GM19395 (cell line): Measurements from ENCODE around the gene ADAP1.

Experiments used
- ATAC-seq: cut with Tn5 transposase; IDR thresholded peaks from one replicate; pipeline ENCODE4 v1.9.1; 2021; ENCODE audit warnings: mild to moderate bottlenecking, moderate library complexity; ENCODE audit not compliant: unreplicated experiment

The ADAP1 gene

DNA sequence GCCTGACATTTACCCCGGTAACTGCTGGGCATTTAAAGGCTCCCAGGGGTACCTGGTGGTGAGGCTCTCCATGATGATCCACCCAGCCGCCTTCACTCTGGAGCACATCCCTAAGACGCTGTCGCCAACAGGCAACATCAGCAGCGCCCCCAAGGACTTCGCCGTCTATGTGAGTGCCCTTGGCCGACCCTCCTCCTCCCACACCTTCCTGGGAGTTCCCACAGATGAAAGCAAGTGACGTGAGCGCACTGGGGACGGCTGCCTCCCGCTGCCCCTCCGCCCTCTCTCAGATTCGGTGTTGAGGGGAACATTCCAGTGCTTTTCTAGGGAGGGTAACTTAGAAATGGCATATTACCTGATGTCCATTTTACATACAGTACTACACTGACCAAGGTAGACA lies 85.1 kb downstream of the ADAP1 start:
- no peak for ATAC-seq

DNA sequence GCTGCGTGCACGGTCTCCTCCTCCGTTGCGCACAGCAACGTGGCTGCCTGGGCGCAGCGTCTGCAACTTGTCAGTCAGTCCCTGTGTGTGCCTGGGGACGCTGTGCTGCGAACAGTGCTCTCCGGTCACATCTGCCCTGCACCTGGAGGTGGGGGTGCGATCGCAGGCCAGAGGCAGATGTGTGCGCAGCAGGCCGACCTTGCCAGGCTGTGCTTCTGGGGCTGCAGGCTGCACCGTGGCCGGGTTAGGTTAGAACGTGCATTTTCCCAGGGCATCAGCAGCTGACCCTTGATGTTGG lies 86.3 kb downstream of the ADAP1 start:
- ATAC-seq, result no peak

DNA sequence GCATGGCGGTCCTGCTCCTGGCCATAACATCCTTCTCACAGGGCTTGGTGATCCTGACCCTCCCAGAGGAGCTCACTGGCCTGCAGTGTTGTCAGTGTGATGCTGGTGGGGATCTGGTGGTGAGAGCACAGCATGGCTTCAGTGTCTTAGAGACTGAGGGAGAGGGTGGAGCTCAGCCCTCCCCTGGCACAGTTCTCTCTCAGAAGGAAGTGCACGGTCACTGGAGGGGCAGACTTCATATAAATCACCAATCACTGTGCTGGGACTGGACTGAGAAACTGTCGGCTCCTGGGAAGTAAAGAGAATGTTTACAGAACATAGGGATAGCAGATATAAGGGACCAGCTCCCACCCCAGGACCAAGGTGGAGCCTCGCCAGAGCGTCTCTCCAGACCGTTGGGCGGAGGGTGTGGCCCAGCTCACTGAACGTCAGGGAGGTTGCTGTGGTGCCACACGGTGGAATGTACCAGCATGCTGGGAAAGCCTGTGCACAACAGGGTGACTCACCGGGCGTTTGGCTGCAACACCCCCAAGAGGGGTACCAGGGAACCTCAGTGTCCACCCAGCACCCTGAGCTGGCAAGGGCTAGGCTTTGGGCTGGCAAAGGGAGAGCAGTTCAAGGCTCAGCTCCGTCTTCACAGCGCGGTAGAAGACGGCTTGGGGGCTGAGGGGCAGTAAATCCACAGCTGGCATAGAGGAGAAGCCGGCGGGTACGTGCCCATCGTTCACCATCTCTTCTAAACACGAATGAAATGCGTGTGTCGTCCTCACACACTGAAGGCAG lies 86.9 kb downstream of the ADAP1 start:
- ATAC-seq, result no peak

DNA sequence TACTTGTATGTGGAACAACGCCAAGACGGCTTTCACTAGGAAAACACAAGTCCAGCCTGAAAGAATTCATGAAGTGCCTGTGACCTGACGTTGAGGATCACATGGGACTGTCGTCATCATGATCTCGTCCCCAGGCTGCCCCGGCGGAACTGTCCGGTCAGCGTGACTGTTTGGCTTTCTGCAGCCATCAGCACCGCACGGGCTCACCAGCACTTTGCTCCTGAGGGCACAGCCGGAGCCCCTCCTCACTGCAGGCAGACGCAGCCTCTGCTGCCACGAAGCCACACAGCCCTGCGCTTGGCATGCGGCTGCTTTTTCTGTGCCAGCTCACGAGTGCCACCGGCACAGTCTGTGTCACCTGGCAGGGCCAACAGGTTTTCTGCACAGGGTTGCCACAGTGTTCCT lies 87.5 kb downstream of the ADAP1 start:
- ATAC-seq, result no peak

DNA sequence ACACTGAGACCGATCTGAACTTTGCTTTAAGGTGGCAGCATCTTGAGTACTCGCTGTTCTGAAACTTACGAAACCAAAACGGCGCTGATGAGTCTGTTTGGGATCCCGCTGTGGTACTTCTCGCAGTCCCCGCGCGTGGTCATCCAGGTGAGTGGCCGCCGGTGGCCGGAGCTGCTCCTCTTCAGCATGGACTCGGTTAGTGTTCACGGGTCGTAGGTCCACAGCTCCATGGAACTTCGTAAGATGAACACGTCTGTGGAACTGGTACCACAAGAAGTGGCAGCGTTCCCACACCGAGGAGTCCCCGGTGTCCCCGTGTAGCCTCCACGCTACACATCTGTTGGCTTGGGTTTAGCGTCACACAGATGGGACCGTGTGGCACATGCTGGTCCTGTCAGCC lies 88.6 kb downstream of the ADAP1 start:
- no peak for ATAC-seq

DNA sequence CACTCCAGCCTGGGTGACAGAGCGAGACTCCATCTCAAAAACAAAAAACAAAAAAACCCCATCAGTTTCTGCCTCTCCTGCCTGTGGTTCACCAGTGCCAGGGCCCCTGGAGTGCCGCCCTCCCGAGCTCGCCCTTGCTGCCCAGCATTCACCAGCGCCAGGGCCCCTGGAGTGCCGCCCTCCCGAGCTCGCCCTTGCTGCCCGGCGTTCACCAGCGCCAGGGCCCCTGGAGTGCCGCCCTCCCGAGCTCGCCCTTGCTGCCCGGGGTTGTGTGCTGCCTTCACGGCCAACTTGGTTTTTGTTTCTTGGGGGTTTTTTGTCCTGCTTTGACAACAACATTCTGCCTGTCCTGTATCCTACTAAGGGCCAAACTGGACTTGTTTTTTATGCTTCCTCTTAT lies 91.4 kb downstream of the ADAP1 start:
- ATAC-seq, result no peak

DNA sequence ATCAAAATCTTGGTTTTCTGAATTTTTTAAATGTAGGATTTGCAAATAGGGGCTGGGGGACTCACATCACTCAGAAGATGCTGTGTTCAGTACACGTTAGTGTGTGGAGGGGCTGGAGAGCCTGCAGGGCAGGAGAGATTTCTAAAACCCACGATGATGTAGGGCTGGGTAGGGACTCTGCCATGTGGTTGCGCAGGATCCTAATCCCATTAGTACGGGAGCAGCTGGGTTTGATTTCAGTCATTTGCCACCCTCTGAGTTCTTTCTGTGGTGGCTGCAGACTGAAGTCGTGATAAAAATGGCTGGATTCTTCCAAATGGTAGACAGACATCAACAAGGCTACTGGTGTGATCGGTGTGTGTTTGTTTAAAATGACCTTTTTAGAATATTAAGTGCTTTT lies 92.3 kb downstream of the ADAP1 start:
- no peak for ATAC-seq

DNA sequence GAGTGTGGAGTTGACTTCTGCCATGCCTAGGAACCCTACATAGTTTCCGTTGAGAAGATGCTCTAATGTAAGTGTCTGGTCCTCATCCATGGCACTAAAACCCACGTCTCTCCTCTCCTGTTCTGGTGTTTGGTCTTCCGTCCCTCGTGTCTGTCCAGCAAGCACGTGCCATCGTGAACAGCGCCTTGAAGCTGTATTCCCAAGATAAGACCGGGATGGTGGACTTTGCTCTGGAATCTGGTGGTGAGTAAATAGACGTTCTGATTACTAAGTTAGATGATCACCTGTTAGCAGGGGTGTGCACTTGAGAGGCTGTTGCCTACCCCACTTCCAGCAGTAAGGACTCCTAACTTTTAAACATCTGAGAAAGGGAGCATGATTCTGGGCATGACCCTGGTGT lies 93.3 kb downstream of the ADAP1 start:
- ATAC-seq, result no peak

DNA sequence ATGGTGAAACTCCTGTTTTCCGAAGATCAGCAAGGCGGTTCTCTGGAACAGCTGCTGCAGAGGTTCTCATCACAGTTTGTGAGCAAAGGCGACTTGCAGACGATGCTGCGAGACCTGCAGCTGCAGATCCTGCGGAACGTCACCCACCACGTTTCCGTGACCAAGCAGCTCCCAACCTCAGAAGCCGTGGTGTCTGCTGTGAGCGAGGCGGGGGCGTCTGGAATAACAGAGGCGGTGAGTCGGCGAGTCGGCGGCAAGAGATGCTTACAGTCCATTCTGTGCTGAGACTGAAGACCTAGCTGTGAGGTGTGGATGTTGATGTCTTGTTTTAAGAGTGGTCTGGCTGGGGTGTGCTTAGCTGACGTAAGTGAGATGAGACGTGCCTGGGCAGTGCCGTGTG lies 94.3 kb downstream of the ADAP1 start:
- ATAC-seq, result no peak

DNA sequence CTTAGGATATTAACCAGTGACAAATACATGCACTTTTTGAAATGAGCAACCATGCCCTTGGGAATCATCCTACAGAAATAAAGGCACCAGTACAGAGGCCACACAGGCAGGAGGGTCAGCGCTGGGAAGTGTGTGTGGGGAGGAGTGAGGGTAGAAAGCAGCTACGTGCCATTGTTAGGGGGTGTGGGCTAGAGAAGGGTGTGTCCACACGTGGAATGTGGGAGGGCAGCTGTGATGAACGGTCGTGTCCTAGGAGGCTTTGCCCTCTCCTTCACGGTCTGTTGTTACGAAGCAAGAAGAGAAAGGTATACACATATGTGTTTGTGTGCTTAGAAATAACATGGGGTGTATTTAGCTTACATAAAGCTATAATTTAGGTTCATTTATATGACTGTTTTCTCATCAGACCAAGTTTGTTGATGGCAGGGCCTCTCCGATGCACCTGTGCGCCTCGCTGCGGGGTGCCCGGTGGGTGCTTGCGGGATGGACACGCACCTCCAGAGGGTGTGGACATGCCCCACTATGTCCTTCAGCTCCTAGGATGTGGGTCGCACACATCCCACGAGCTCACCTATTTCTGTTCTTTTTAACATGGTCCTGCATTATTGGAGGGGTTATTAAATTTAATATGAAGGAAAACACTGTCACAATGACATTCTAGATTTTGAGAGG lies 95.0 kb downstream of the ADAP1 start:
- ATAC-seq, result no peak

DNA sequence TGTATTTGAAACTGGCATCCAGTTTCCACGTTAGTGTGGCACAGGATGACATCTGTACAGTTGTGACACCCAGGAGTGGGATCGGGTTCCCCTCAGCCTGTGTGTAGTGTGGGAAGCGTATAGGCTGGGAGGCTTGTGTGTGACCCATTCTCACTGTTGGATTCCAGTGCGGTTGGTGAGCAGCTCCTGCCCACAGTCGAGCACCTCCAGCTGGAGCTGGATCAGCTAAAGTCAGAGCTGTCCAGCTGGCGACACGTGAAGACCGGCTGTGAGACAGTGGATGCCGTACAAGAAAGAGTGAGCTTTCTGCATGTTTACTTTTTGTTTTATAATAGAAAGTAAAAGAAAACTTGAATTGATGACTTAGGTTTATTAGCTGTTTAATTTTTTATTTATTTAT lies 96.8 kb downstream of the ADAP1 start:
- ATAC-seq, result no peak

DNA sequence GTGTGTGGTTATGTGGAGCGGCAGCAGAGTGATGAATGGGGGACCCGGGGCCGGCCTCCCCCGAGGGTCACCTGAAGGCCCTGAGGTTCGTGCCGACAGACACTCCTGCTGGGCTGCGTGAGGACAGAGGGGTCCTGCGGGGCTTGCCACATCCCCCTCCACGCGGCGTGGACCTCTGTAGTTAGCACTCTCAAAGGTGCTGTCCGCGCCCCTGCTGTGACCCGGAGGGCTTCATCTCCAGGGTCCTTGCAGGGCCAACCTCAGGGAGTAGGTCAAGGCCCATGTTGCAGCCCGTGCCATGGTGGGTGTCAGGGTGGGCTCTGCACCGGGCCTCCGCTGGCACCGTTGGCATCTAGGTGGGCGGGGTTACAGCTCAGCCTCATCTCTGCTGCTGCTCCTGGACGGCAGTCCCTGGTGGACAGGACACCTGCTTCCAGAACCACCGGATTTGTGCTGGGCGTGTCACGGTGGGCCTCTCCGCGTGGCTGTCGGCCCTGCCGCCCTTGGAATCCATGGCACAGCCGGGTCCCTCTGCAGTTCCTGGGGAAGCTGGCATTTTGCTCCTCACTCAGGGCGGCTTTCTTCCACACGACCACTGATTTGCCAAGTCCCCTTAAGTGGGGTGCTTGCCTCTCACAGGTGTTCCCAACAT lies 97.9 kb downstream of the ADAP1 start:
- ATAC-seq, result no peak

DNA sequence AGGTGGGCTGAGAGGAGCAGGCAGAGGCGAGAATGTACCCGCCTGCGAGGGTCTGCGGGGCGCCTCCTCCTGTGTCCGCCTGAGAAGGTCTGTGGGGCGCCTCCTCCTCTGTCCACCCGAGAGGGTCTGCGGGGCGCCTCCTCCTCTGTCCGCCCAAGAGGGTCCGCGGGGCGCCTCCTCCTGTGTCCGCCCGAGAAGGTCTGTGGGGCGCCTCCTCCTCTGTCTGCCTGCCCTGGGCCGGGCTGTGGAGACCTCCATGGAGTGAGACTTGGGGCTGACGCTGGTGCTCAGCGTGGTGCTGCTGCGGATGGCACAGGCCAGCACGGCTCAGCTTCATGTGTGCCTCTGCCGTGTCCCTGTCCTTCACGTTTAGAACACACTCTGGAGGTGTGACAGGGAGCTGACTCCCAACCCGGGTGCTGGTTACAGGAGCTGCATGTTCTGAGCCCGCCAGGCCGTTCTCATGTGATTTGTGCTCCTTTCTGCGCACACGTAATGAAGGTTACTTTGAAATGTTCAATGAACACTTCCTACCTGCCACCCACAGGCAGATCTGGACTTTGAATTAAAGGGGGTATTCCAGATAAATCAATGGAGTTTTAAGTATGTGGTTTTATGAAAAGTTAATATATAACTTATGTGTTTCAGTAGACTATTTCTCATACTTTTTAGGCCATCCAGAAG lies 98.7 kb downstream of the ADAP1 start:
- no peak for ATAC-seq

DNA sequence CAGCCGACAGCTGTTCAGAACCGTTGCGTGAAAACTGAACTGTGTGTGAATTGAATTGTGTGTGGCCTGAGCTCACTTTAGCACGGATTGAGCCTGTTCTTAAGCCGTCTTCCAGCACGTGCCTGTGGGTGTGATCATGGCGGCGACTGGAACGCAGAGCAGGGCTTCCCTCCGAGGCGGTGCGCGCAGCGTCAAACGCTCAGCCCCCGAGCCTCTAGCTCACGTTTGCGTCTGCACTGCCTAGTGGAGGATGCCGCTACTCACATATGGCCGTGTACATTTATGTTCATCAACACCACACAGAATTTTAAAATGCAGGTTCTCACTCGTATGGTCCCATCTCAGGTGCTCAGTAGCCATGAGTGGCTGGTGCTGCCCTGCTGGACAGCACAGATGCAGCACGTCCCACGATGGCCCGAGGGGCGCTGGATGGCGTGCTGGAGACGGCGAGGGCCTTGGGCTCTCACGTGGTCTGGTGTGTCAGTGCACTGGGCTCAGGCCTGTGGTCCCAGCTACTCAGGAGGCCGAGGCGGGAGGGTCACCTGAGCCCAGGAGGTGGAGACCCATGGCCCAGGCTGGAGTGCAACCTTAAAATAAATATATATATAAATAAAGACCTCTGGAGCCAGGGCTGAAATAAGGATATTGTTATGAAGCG lies 100.2 kb downstream of the ADAP1 start:
- no peak for ATAC-seq

DNA sequence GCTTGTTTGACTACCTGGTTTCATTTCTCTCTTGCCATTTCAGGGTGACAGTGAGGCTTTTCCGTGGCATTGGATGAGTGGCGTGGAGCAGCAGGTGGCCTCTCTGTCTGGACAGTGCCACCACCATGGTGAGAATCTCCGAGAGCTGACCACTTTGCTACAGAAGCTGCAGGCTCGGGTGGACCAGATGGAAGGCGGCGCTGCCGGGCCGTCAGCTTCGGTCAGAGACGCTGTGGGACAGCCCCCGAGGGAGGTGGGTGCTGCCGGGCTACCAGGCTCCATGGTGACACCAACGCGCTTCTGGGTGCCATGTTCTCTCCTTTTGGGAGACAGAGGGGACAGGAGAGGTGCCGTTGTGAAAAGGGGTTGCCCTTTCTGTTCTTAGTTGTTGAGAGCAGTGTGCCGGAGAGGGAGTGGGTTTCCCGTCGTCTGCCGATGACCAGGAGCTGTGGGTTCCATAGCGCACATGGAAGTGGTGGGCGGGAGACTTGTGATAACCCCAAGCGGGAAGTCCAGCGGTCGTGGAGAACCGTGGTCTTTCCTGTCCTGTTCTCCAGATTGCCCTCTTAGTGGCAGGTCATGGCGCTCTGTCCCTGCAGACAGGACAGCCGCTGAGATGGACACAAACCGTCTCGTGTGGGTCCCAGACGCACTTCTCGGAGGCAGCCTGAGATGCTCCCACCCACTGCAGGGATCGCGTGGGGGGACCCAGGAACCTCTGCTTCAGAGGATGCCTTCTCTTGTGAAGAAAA lies 100.9 kb downstream of the ADAP1 start:
- ATAC-seq, result no peak

DNA sequence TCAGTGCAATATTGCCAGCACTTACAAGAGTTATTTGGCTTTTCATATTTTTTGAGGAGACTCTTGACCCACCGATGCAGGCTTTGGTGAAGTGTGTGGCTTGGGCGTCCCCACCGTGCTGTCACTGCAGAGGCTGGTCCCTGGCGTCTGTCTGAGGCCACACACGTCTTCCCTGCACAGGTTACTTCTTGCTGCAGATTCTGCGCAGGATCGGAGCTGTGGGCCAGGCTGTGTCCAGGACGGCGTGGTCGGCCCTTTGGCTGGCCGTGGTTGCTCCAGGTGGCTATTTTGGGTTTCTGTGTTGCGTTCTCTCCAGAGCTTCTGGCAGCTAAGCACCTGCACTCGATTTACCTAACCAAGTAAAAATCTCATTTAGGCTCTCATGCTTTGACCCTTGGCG lies 103.3 kb downstream of the ADAP1 start:
- ATAC-seq, result no peak

DNA sequence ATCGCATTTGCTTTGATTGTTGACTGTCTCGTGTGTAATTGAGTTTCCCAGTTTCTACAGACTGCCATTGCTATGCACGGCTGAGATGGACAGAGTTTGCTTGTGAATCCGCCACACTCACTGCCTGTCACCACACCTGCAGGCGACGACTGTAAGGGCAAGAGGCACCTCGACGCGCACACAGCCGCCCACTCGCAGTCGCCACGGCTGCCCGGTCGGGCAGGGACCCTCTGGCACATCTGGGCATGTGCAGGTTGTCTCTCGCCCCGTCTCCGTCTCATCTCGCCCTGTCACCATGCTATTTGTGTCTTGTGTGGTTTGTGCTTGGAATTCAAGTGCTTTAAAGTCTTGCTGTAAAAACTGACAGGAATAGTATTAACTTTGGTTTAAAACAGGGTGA lies 104.7 kb downstream of the ADAP1 start:
- no peak for ATAC-seq

DNA sequence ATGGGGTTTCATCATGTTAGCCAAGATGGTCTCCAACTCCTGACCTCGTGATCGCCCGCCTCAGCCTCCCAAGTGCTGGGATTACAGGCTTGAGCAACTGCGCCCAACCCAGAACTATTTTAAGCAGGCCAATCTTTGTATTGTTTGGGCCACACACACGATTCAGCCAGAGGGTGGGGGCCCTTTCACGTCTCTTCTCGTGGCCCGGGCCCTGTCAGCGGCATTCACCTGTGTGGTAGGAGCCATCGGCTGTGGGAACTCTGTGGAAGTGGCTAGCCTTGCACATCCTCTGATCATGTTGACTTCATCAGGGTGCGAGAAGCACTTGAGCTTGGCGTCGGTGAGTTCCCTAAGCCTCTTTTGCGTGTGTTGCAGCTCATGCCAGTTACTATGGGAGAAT lies 105.3 kb downstream of the ADAP1 start:
- no peak for ATAC-seq
